ENCODE measurements around the gene EFNA2.

DNA sequence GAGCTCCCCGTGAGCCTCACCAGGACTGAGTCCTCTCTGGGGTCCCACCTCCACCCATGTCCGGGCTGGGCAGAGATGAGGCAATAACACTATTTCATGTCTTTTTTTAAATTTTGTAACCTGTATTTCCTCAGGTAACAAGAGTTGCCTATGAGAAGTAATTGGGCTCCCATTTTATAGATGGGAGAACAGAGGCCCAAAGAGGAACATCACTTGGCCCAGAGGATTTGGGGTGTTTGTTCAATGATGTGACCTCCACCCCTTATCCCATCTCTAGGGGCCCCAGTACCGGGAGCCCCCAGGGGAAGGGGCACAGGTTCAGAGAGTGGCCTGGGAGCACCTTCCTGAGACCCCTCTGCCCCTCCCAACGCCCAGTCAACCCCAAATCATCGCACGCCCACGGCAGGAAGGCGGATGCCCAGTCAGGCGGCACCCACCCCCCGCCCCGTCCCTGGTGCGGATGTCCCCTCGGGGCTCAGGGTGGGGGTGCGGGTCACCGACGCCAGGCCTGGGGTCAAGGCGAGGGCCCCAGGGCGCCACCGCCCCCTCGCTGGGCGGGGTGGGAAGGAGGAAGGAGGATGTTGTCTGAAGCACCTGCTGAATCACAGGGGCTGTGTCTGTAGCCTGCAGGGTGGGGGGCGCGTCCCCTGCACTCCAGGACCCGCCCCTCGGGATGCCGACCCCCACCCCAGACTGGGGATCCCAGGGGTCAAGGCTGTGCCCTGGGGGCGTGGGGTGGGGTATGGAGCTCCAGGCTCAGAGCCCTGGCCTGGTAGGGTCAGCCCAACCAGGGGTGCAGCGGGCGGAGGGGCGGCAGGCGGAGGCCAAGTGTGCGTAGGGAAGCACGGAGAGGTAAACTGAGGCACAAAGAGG, 25.6 kb upstream of the EFNA2 start:
- TF ChIP-seq POLR2A (IDR thresholded peaks at IDR 0.05): no peak
- TF ChIP-seq, protein P1, sequence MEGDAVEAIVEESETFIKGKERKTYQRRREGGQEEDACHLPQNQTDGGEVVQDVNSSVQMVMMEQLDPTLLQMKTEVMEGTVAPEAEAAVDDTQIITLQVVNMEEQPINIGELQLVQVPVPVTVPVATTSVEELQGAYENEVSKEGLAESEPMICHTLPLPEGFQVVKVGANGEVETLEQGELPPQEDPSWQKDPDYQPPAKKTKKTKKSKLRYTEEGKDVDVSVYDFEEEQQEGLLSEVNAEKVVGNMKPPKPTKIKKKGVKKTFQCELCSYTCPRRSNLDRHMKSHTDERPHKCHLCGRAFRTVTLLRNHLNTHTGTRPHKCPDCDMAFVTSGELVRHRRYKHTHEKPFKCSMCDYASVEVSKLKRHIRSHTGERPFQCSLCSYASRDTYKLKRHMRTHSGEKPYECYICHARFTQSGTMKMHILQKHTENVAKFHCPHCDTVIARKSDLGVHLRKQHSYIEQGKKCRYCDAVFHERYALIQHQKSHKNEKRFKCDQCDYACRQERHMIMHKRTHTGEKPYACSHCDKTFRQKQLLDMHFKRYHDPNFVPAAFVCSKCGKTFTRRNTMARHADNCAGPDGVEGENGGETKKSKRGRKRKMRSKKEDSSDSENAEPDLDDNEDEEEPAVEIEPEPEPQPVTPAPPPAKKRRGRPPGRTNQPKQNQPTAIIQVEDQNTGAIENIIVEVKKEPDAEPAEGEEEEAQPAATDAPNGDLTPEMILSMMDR (IDR thresholded peaks at IDR 0.05): no peak
